ENCODE measurements around the gene GUCA1A. TPM values are rescaled to one million over a fixed set of nuclear protein-coding genes. Genes with fewer than 3 reads are reported as not detected.
A peak's percentile ranks its signal among the peaks of the same experiment; 100 is the strongest.
"Not testable (repeated sequence)": the region's sequence is repeated elsewhere in the genome, so short reads cannot be mapped to it uniquely, and the experiment has no call there.

Gene GUCA1A
- total and polyA plus RNA-seq, 5 donors from 2014 or later, result not detected

- H3K9me3 ChIP-seq (ENCODE audit: control insufficient read depth in 2 of 2, low read length in 2 of 2); H3K9me3 Mint-ChIP-seq; ATAC-seq (ENCODE audit: low read depth in 2 of 2); DNase-seq; H3K36me3 Mint-ChIP-seq; H3K36me3 ChIP-seq (ENCODE audit: control insufficient read depth, insufficient read depth, low read length); H3K27me3 ChIP-seq (ENCODE audit: control insufficient read depth, insufficient read depth, low read length); H3K27ac Mint-ChIP-seq; H3K4me1 ChIP-seq (ENCODE audit: control insufficient read depth, insufficient read depth, low read length, poor library complexity, severe bottlenecking); H3K27ac ChIP-seq (ENCODE audit: insufficient read depth, low read length, poor library complexity, severe bottlenecking); H3K4me1 Mint-ChIP-seq; H3K4me3 Mint-ChIP-seq; H3K4me3 ChIP-seq (ENCODE audit: low read depth, low read length): not testable (repeated sequence)
- peaks cover 13% of the 10 kb centered on the region for H3K27me3 Mint-ChIP-seq
Measured at GRCh38 chr6:42169780-42170179, 3.4 kb upstream of the GUCA1A start.

DNA sequence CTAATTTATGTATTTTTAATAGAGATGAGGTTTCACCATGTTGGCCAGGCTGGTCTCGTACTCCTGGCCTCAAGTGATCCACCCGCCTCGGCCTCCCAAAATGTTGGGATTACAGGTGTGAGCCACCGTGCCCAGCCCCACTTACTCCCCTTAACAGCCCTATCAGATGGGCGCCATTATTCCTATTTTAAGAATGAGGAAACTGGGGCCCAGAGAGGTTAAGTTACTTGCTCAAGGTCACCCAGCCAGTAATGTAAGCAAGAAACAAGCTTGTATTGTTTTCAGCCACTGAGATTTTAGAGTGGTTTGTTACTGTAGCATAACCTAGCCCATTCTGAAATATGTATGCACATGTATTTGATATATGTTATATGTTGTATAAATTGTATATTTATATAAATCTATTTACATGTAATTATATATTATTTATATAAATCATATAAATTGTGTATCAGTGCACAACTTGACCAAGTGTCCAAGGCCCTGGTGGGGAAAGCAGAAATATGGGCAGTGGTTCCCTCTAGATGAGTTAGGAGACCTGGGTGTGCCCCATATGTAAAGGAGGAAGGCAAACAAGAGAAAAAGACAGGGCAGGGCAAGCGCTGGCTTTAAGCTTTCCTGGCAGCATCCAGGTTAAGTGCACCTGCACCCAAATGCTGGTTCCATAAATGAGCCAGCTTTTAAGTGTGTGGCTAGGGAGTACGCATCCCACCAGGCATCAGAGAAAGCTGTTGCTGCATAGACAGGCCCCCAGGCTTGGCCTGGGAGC is 1.2 kb upstream of the GUCA1A start:
- Mint-ChIP-seq H3K4me1 (no peaks in the 10 kb centered on the region), H3K36me3 (no peaks in the 10 kb centered on the region), H3K27me3 (peaks cover 6% of the 10 kb centered on the region)

GRCh38 chr6:42175860-42176259 is 2.7 kb downstream of the GUCA1A start:
- H3K27me3 Mint-ChIP-seq, result peaks cover 5% of the 10 kb centered on the region
- H3K9me3 ChIP-seq (ENCODE audit: control insufficient read depth in 2 of 2, low read length in 2 of 2), result no peaks in the 10 kb centered on the region
- no peaks in the 10 kb centered on the region for H3K27me3 ChIP-seq (ENCODE audit: control insufficient read depth, insufficient read depth, low read length)
- H3K4me3 ChIP-seq (ENCODE audit: low read depth, low read length), result no peak overlapping the region
- H3K4me1 ChIP-seq (ENCODE audit: control insufficient read depth, insufficient read depth, low read length, poor library complexity, severe bottlenecking), result no peaks in the 10 kb centered on the region
- ATAC-seq (ENCODE audit: low read depth in 2 of 2) (no peak), DNase-seq (no peak)
- no peaks in the 10 kb centered on the region for H3K36me3 ChIP-seq (ENCODE audit: control insufficient read depth, insufficient read depth, low read length)
- no peak overlapping the region for H3K27ac ChIP-seq (ENCODE audit: insufficient read depth, low read length, poor library complexity, severe bottlenecking)
- no peak overlapping the region for H3K4me3 Mint-ChIP-seq
- H3K9me3 Mint-ChIP-seq, result no peaks in the 10 kb centered on the region
- H3K27ac Mint-ChIP-seq, result no peak overlapping the region
- peaks cover 0 to 3% (median 0%) of the 10 kb centered on the region in 4 donors for H3K4me1 Mint-ChIP-seq
- no peaks in the 10 kb centered on the region for H3K36me3 Mint-ChIP-seq

More for the DNA sequence above, 1.2 kb upstream of the GUCA1A start:
- Histone ChIP-seq H3K27me3 (ENCODE audit: control insufficient read depth, insufficient read depth, low read length) (no peaks in the 10 kb centered on the region), H3K4me1 (ENCODE audit: control insufficient read depth, insufficient read depth, low read length, poor library complexity, severe bottlenecking) (no peaks in the 10 kb centered on the region), H3K4me3 (ENCODE audit: low read depth, low read length) (no peak overlapping the region), H3K27ac (ENCODE audit: insufficient read depth, low read length, poor library complexity, severe bottlenecking) (no peak overlapping the region), H3K36me3 (ENCODE audit: control insufficient read depth, insufficient read depth, low read length) (no peaks in the 10 kb centered on the region), H3K9me3 (ENCODE audit: control insufficient read depth in 2 of 2, low read length in 2 of 2) (no peaks in the 10 kb centered on the region)
- DNase-seq (no peak), ATAC-seq (ENCODE audit: low read depth in 2 of 2) (no peak)
- peaks cover 0 to 2% (median 0%) of the 10 kb centered on the region in 7 donors for H3K9me3 Mint-ChIP-seq
- H3K27ac Mint-ChIP-seq, result no peak overlapping the region
- no peak overlapping the region for H3K4me3 Mint-ChIP-seq

DNA sequence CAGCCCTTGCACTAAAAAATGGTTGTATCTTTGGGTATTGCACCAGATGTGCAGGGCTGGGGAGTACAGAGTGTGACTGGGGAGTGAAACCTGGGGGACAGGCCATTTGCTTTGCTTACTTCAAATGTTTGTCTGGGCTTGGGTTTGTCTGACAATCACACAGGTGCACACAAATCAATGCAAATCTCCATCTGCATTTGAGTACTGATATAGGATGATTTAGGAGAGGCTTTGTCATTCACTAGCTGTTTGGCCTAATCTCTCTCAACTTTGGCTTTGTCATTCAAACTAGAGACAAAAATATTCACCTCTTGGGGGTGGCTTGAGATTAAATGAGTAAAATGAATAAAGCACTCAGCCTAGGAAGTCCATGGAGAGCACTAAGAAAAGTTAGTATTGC is 3.8 kb downstream of the GUCA1A start:
- ATAC-seq (ENCODE audit: low read depth in 2 of 2) (no peak), DNase-seq (no peak)
- H3K27ac Mint-ChIP-seq, result no peak overlapping the region
- H3K9me3 Mint-ChIP-seq, result no peaks in the 10 kb centered on the region
- no peak overlapping the region for H3K4me3 Mint-ChIP-seq
- Histone ChIP-seq H3K27me3 (ENCODE audit: control insufficient read depth, insufficient read depth, low read length) (no peaks in the 10 kb centered on the region), H3K4me3 (ENCODE audit: low read depth, low read length) (no peak overlapping the region), H3K36me3 (ENCODE audit: control insufficient read depth, insufficient read depth, low read length) (no peaks in the 10 kb centered on the region), H3K4me1 (ENCODE audit: control insufficient read depth, insufficient read depth, low read length, poor library complexity, severe bottlenecking) (no peaks in the 10 kb centered on the region), H3K27ac (ENCODE audit: insufficient read depth, low read length, poor library complexity, severe bottlenecking) (no peak overlapping the region), H3K9me3 (ENCODE audit: control insufficient read depth in 2 of 2, low read length in 2 of 2) (no peaks in the 10 kb centered on the region)
- H3K4me1 Mint-ChIP-seq, result peaks cover 0 to 3% (median 0%) of the 10 kb centered on the region in 4 donors
- peaks cover 5% of the 10 kb centered on the region for H3K27me3 Mint-ChIP-seq
- no peaks in the 10 kb centered on the region for H3K36me3 Mint-ChIP-seq

- H3K36me3 Mint-ChIP-seq, result no peaks in the 10 kb centered on the region
- no peak for DNase-seq
- Histone ChIP-seq H3K36me3 (ENCODE audit: control insufficient read depth, insufficient read depth, low read length) (no peaks in the 10 kb centered on the region), H3K9me3 (ENCODE audit: control insufficient read depth in 2 of 2, low read length in 2 of 2) (no peaks in the 10 kb centered on the region), H3K27me3 (ENCODE audit: control insufficient read depth, insufficient read depth, low read length) (no peaks in the 10 kb centered on the region), H3K4me3 (ENCODE audit: low read depth, low read length) (no peak overlapping the region), H3K4me1 (ENCODE audit: control insufficient read depth, insufficient read depth, low read length, poor library complexity, severe bottlenecking) (no peaks in the 10 kb centered on the region), H3K27ac (ENCODE audit: insufficient read depth, low read length, poor library complexity, severe bottlenecking) (no peak overlapping the region)
- no peak overlapping the region for H3K4me3 Mint-ChIP-seq
- peaks cover 0 to 3% (median 0%) of the 10 kb centered on the region in 4 donors for H3K4me1 Mint-ChIP-seq
- H3K9me3 Mint-ChIP-seq, result no peaks in the 10 kb centered on the region
- peak in 1 of 2 donors; percentile 18 for ATAC-seq (ENCODE audit: low read depth in 2 of 2)
- no peak overlapping the region for H3K27ac Mint-ChIP-seq
- peaks cover 5% of the 10 kb centered on the region for H3K27me3 Mint-ChIP-seq
Measured at GRCh38 chr6:42177514-42178364, 4.6 kb downstream of the GUCA1A start.

DNA sequence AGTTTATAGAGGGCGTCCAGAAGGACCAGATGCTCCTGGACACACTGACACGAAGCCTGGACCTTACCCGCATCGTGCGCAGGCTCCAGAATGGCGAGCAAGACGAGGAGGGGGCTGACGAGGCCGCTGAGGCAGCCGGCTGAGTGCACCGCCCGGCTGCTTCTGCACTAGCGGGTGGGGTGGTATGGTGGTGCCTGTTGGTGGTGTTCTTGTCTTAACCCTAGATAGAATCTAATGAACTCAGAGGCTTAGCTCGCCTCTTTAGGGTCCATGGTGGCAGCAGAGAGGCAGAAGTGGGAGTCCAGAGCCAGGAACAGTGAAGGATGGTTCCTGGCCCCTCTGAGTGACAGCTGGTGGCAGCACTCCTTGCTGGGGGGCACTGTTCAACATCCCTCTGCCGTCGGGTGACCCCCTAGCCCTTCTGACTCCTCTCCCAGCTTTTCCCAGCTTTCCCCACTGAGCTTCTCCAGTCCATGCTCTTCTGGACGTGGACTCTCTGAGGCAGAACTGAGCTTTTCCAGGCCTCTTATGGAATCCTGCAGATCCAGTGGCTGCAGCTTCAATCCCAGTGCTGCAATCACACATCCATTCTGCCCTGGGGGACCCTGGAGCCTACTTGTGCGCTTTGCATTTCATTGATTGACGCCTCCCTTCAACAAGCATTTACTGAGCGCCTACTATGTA is 6.2 kb downstream of the GUCA1A start:
- no peaks in the 10 kb centered on the region for H3K4me1 ChIP-seq (ENCODE audit: control insufficient read depth, insufficient read depth, low read length, poor library complexity, severe bottlenecking)
- H3K27ac ChIP-seq (ENCODE audit: insufficient read depth, low read length, poor library complexity, severe bottlenecking), result no peak overlapping the region
- H3K4me3 Mint-ChIP-seq, result no peak overlapping the region
- no peaks in the 10 kb centered on the region for H3K9me3 Mint-ChIP-seq
- no peak overlapping the region for H3K27ac Mint-ChIP-seq
- DNase-seq (no peak), ATAC-seq (ENCODE audit: low read depth in 2 of 2) (no peak)
- no peaks in the 10 kb centered on the region for H3K36me3 Mint-ChIP-seq
- H3K36me3 ChIP-seq (ENCODE audit: control insufficient read depth, insufficient read depth, low read length), result no peaks in the 10 kb centered on the region
- H3K4me1 Mint-ChIP-seq, result peaks cover 0 to 3% (median 0%) of the 10 kb centered on the region in 4 donors
- H3K27me3 ChIP-seq (ENCODE audit: control insufficient read depth, insufficient read depth, low read length), result no peaks in the 10 kb centered on the region
- no peak overlapping the region for H3K4me3 ChIP-seq (ENCODE audit: low read depth, low read length)
- no peaks in the 10 kb centered on the region for H3K9me3 ChIP-seq (ENCODE audit: control insufficient read depth in 2 of 2, low read length in 2 of 2)
- H3K27me3 Mint-ChIP-seq, result peaks cover 5% of the 10 kb centered on the region

DNA sequence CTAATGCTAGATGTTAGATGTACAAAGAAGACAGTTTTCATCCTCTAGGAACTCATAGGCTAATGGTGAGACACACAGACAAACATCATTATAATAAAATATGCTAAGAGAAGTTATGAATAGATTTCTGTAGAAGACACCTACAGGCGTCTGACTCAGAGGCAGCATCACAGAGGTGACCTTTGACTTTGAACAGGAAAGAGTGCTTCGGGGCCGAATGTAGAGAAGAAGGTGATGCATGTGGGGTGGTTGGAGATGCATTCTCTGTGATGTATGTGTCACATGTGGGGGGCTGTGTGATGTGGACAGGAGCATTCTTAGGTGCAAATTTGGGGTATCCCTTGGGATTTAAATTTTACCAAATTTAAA is 6.8 kb downstream of the GUCA1A start:
- Histone ChIP-seq H3K36me3 (ENCODE audit: control insufficient read depth, insufficient read depth, low read length) (no peaks in the 10 kb centered on the region), H3K9me3 (ENCODE audit: control insufficient read depth in 2 of 2, low read length in 2 of 2) (no peaks in the 10 kb centered on the region), H3K27ac (ENCODE audit: insufficient read depth, low read length, poor library complexity, severe bottlenecking) (no peak overlapping the region), H3K4me3 (ENCODE audit: low read depth, low read length) (no peak overlapping the region), H3K4me1 (ENCODE audit: control insufficient read depth, insufficient read depth, low read length, poor library complexity, severe bottlenecking) (no peaks in the 10 kb centered on the region), H3K27me3 (ENCODE audit: control insufficient read depth, insufficient read depth, low read length) (no peaks in the 10 kb centered on the region)
- H3K4me3 Mint-ChIP-seq, result no peak overlapping the region
- H3K36me3 Mint-ChIP-seq, result no peaks in the 10 kb centered on the region
- no peak overlapping the region for H3K27ac Mint-ChIP-seq
- H3K9me3 Mint-ChIP-seq, result no peaks in the 10 kb centered on the region
- DNase-seq, result no peak
- peaks cover 0 to 3% (median 0%) of the 10 kb centered on the region in 4 donors for H3K4me1 Mint-ChIP-seq
- H3K27me3 Mint-ChIP-seq, result peaks cover 5% of the 10 kb centered on the region
- ATAC-seq (ENCODE audit: low read depth in 2 of 2), result no peak

All from CD4-positive, CD25-positive, alpha-beta regulatory T cell (primary cell).